HT-29 (cell line): ENCODE results near the gene LOXHD1. TPM values are rescaled to one million over a fixed set of nuclear protein-coding genes. Genes with fewer than 3 reads are reported as not detected.

Experiments used
- DNase-seq: peaks from one replicate; pipeline ENCODE4 v3.0.0-alpha.2; 2015; ENCODE audit warnings: low spot score
- total RNA-seq: library from RNA; depleted of rRNA; stranded (reverse); fragments of >200 nt; shearing (Covaris generic); gene quantifications from 2 replicates; pipeline ENCODE4 v1.2.3, GENCODE V29; 2014

LOXHD1 gene
- total RNA-seq, 1 experiment from 2014 or later: not detected

DNA sequence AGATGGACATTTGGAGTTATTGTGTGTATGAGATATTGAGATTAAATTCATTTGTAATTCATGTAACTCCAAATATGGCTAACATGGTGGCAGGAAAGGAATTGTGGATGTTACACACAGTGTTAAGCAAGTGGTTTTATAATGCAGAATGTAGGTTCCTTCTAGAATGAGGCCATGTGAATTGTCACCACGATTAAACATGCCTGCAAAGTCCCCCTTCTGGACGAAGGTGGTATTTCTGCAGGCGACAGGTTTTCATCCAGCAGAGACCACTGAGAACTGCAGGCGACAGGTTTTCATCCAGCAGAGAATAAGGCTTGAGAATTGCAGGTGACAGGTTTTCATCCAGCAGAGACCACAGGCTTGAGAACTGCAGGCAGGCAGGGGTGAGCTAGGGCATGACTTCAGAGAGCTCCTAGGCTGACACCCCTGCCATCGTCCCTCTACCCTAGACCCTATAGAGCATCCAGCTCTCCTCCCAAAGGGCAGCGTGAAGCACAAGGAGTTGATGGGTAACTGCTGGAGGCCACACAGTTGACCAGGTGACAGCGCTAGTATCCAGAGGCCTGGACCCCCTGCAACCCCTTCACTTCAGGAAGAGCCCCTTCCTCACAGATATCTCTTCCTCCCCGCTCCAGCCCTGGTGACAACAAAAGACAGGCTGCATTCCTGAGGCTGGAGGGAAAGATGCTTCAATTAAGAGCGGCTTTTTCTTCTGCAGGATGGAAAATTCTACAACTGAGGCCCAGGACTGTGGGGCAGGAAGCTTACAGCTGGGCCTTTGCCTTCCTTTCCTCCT, 175.8 kb downstream of the LOXHD1 start:
- peak; percentile 54 for DNase-seq

- no peak for DNase-seq
Measured at GRCh38 chr18:46480226-46480625, 176.8 kb downstream of the LOXHD1 start.

- no peak for DNase-seq
Measured at GRCh38 chr18:46478796-46479195, 178.2 kb downstream of the LOXHD1 start.

- DNase-seq: no peak
Measured at GRCh38 chr18:46477425-46478011, 179.5 kb downstream of the LOXHD1 start.

DNA sequence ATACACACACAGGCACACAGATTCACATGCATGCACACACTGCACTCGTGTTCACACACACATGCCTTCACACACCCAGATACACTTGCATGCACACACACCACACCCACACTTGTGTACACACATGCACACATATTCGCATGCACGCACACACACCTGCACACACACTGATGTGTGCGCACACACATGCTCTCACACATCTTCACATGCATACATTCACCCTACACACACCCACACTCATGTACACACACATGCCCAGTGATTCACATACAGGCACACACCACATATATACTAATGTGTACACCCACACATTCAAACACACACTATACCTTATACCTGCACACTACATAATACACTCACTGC, 181.6 kb downstream of the LOXHD1 start:
- no peak for DNase-seq

GRCh38 chr18:46474487-46475389, 182.3 kb downstream of the LOXHD1 start:
- no peak for DNase-seq

GRCh38 chr18:46471809-46472498, 185.1 kb downstream of the LOXHD1 start:
- DNase-seq: no peak

DNA sequence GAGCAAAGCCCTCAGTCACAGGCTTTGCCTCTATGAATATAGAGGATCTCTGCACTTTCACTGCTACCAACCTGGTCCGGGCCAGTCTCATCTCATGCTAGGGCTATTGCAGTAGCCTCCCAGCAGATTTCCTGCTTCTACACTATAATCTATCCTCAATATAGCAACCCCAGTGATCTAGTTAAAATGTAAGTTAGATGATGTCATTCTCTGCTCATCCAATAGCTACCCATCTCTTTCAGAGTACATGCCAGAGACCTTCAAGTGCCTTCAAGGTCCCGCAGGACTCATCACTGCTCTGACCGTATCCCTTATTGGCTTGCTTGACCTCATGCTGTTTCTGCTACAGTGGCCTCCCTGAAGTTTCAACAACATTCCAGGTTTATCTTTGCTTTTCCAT, 186.3 kb downstream of the LOXHD1 start:
- DNase-seq: no peak

- no peak for DNase-seq
Measured at GRCh38 chr18:46469186-46469915, 187.7 kb downstream of the LOXHD1 start.

GRCh38 chr18:46468426-46469180, 188.4 kb downstream of the LOXHD1 start:
- no peak for DNase-seq

DNA sequence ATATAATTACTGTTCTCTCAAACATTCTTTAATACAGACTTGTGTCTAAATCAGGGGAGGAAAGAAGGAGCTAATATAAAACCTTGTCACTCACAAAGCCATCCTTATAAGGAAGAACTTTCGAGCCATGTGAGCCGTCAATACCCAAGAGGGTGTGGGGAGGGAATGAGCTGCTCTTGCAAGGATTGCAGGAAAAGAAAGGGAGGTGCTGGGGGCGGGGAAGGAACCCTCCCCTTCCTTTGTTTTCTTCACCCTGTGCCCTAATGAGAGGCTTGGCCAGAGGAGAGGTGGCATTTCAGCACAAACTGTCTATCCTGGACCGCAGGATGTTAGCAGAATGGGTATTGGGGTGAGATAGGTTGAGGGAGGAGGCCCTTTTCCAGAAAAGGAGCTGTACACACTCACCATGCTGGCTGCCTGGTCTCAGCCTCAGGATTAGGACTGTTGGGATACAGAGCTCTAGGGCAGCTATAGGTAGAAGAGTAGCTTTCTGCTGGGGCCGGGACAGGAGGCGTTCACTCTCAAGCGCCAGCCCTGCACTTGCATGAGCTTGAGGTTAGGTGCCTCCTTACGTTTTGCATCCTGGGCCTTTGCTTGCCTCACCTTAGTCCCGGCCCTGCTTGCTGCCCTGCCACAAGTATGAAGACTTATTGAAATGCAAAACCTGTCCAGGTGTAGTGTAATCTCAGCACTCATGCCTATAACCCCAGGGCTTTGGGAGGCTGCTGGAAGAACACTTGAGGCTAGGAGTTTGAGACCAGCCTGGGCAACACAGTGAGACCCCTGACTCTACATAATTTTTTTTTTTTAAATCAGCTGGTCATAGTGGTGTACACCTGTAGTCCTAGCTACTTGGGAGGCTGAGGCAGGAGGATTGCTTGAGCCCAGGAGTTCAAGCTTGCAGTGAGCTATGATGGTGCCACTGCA, 190.5 kb downstream of the LOXHD1 start:
- no peak for DNase-seq

- no peak for DNase-seq
Measured at GRCh38 chr18:46464926-46465655, 191.9 kb downstream of the LOXHD1 start.

DNA sequence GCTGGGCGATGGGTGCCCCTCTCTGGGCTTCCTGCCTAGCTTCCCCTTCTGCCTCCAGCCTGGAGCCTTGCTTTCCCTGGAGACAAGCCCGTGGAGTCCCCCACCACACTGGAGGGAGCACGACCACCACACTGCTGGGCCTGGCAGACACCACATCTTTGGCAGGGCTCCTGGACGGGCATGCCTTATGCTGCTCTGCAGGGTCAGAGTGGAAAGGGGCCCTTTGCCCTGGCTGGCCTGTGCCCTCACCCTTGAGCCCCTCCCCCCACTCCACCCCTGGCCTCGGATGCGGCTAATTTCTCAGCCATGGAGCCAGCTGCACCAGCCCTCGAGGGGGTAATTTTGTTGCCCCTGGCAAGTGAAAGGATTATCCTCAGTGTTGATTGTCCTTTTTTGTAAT, 194.5 kb downstream of the LOXHD1 start:
- no peak for DNase-seq

GRCh38 chr18:46461993-46462392, 195.0 kb downstream of the LOXHD1 start:
- no peak for DNase-seq

DNA sequence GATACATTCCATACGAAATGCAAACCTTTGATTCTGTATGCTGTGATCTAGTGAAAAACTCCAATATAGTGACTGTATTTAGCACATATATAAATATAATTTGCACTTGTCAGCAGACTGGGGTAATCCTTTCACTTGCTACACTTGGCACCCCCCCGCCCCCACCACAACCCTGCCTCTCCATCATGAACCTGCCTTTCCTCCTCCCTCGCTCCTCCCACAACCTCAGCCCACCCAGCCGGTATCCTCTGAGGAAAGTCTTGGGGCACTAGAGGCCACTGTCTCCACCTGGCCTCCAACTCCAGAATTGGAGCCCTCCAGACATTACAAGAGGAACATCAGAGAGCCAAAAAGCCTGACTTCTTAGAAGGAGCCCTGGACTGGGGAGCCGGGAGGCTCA, 196.3 kb downstream of the LOXHD1 start:
- DNase-seq: no peak

GRCh38 chr18:46459789-46460455, 197.1 kb downstream of the LOXHD1 start:
- DNase-seq: no peak

DNA sequence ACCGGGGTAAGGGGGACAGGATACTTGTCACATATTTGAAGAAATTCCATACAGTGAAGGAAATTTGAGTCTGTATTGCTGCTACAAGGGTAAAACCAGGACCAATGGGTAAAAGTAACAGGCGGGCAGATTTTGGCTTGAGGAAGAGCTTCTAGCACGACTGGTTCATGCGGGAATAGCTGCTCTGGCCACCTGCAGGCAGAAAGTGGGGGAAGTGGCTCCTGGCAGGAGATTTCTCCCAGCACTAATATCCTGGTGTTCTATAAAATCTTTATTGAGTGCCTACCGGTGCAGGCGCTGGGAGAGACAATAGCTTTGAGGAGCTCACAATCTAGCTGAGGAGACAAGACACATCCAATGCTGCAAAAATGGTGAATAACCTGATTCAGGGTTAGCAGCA, 198.5 kb downstream of the LOXHD1 start:
- no peak for DNase-seq

DNA sequence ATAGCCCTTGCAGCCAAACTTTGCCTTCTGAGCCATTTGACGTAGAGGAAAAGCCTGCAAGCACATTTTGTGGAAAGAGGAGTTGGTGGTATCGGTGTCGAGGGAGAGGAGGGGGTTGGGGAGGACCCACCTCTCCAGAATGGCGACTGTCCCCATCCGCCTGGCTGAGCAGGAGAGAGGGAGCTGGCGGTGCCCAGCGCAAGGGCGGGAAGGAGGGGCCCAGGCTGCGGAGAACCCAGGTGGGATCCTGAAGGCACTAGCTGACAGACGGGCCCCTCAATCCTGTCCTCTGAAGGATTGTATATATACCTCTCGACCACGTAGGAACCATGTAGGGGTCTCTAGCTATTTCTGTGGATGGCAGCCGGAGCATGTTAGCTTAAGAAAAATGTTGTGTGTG, 200.3 kb downstream of the LOXHD1 start:
- no peak for DNase-seq
